ENCODE measurements around the gene EP300. TPM values are rescaled to one million over a fixed set of nuclear protein-coding genes. Genes with fewer than 3 reads are reported as not detected.
"Not testable (repeated sequence)": the region's sequence is repeated elsewhere in the genome, so short reads cannot be mapped to it uniquely, and the experiment has no call there.

The EP300 gene
- polyA plus RNA-seq, 1 donor from 2014 or later, result 13.9 TPM

DNA sequence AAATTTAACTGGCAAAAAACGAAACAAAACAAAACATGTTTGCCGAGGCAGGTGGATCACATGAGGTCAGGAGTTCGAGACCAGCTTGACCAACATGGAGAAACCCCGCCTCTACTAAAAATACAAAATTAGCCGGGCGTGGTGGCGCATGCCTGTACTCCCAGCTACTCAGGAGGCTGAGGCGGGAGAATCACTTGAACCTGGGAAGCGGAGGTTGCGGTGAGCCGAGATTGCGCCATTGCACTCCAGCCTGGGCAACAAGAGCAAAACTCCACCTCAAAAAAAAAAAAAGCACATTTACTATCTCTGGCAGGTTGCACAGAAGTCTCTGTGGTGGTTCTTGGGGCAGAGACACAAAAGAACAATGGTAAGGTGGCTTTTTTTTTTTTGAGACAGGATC is 46.8 kb upstream of the EP300 start:
- H3K27ac ChIP-seq (ENCODE audit: low read length); H3K4me3 ChIP-seq (ENCODE audit: low read length); H3K9me2 ChIP-seq (ENCODE audit: insufficient read depth, low read length); H2AFZ ChIP-seq (ENCODE audit: low read depth, low read length); H3K36me3 ChIP-seq (ENCODE audit: insufficient read depth, low read length); H3F3A ChIP-seq (ENCODE audit: insufficient read depth, low read length, poor library complexity, severe bottlenecking); H3K79me2 ChIP-seq (replicated peaks; ENCODE audit: insufficient read depth, low read length); H3K9me3 ChIP-seq (ENCODE audit: low read length); H3K9ac ChIP-seq (ENCODE audit: low read length); H3K27me3 ChIP-seq (ENCODE audit: insufficient read depth, low read depth, low read length); H3K4me2 ChIP-seq (ENCODE audit: low read length); H4K20me1 ChIP-seq (ENCODE audit: insufficient read depth): not testable (repeated sequence)

DNA sequence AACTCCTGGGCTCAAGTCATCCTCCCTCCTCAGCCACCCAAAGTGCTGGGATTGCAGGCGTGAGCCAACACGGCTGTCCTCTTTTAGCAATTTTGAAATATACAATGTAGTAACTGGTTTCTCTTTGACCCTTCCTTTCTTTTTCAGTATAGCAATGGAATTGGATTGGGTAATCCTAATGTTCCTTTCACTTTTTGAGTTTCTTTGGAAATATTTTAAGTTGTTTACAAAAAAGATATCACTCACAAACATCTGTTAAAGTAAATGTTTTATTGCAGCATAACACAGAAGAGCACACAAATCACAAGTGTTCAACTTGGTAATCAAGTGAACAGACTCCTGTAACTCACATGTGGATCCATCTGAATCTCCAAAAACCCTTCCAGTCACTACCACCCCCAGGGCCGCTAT is 44.6 kb upstream of the EP300 start:
- no peak overlapping the region for H2AFZ ChIP-seq (ENCODE audit: low read depth, low read length)
- no peaks in the 10 kb centered on the region for H3K27me3 ChIP-seq (ENCODE audit: insufficient read depth, low read depth, low read length)
- no peaks in the 10 kb centered on the region for H4K20me1 ChIP-seq (ENCODE audit: insufficient read depth)
- H3K9me2 ChIP-seq (ENCODE audit: insufficient read depth, low read length), result no peaks in the 10 kb centered on the region
- H3F3A ChIP-seq (ENCODE audit: insufficient read depth, low read length, poor library complexity, severe bottlenecking), result no peaks in the 10 kb centered on the region
- no peaks in the 10 kb centered on the region for H3K79me2 ChIP-seq (replicated peaks; ENCODE audit: insufficient read depth, low read length)
- no peaks in the 10 kb centered on the region for H3K36me3 ChIP-seq (ENCODE audit: insufficient read depth, low read length)
- no peak overlapping the region for H3K4me2 ChIP-seq (ENCODE audit: low read length)
- H3K27ac ChIP-seq (ENCODE audit: low read length), result no peak overlapping the region
- no peak overlapping the region for H3K4me3 ChIP-seq (ENCODE audit: low read length)
- H3K9me3 ChIP-seq (ENCODE audit: low read length), result no peaks in the 10 kb centered on the region
- no peak overlapping the region for H3K9ac ChIP-seq (ENCODE audit: low read length)
- TF ChIP-seq, protein P1, sequence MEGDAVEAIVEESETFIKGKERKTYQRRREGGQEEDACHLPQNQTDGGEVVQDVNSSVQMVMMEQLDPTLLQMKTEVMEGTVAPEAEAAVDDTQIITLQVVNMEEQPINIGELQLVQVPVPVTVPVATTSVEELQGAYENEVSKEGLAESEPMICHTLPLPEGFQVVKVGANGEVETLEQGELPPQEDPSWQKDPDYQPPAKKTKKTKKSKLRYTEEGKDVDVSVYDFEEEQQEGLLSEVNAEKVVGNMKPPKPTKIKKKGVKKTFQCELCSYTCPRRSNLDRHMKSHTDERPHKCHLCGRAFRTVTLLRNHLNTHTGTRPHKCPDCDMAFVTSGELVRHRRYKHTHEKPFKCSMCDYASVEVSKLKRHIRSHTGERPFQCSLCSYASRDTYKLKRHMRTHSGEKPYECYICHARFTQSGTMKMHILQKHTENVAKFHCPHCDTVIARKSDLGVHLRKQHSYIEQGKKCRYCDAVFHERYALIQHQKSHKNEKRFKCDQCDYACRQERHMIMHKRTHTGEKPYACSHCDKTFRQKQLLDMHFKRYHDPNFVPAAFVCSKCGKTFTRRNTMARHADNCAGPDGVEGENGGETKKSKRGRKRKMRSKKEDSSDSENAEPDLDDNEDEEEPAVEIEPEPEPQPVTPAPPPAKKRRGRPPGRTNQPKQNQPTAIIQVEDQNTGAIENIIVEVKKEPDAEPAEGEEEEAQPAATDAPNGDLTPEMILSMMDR (IDR thresholded peaks at IDR 0.05; ENCODE audit: poor library complexity, severe bottlenecking), result no peak
- TF ChIP-seq POLR2AphosphoS5 (IDR thresholded peaks at IDR 0.05) (no peak), EZH2 (IDR thresholded peaks at IDR 0.05; ENCODE audit: borderline replicate concordance, insufficient read depth, low read length, poor library complexity, severe bottlenecking) (no peak), MXI1 (conservative IDR thresholded peaks at IDR 0.05; ENCODE audit: poor library complexity, severe bottlenecking) (no peak), RAD21 (conservative IDR thresholded peaks at IDR 0.05) (no peak), TAF1 (IDR thresholded peaks at IDR 0.05; ENCODE audit: low read depth) (no peak), EP300 (conservative IDR thresholded peaks at IDR 0.05; ENCODE audit: poor library complexity, severe bottlenecking) (no peak), SMC3 (conservative IDR thresholded peaks at IDR 0.05; ENCODE audit: poor library complexity) (no peak)
- TF ChIP-seq, protein P2, sequence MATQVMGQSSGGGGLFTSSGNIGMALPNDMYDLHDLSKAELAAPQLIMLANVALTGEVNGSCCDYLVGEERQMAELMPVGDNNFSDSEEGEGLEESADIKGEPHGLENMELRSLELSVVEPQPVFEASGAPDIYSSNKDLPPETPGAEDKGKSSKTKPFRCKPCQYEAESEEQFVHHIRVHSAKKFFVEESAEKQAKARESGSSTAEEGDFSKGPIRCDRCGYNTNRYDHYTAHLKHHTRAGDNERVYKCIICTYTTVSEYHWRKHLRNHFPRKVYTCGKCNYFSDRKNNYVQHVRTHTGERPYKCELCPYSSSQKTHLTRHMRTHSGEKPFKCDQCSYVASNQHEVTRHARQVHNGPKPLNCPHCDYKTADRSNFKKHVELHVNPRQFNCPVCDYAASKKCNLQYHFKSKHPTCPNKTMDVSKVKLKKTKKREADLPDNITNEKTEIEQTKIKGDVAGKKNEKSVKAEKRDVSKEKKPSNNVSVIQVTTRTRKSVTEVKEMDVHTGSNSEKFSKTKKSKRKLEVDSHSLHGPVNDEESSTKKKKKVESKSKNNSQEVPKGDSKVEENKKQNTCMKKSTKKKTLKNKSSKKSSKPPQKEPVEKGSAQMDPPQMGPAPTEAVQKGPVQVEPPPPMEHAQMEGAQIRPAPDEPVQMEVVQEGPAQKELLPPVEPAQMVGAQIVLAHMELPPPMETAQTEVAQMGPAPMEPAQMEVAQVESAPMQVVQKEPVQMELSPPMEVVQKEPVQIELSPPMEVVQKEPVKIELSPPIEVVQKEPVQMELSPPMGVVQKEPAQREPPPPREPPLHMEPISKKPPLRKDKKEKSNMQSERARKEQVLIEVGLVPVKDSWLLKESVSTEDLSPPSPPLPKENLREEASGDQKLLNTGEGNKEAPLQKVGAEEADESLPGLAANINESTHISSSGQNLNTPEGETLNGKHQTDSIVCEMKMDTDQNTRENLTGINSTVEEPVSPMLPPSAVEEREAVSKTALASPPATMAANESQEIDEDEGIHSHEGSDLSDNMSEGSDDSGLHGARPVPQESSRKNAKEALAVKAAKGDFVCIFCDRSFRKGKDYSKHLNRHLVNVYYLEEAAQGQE (IDR thresholded peaks at IDR 0.05; ENCODE audit: borderline replicate concordance), result no peak

- H3K4me2 ChIP-seq (ENCODE audit: low read length); H3K9ac ChIP-seq (ENCODE audit: low read length); H3F3A ChIP-seq (ENCODE audit: insufficient read depth, low read length, poor library complexity, severe bottlenecking); H3K4me3 ChIP-seq (ENCODE audit: low read length); H2AFZ ChIP-seq (ENCODE audit: low read depth, low read length); H3K9me2 ChIP-seq (ENCODE audit: insufficient read depth, low read length); H3K9me3 ChIP-seq (ENCODE audit: low read length); H3K27ac ChIP-seq (ENCODE audit: low read length); H3K79me2 ChIP-seq (replicated peaks; ENCODE audit: insufficient read depth, low read length); H3K27me3 ChIP-seq (ENCODE audit: insufficient read depth, low read depth, low read length); H3K36me3 ChIP-seq (ENCODE audit: insufficient read depth, low read length); H4K20me1 ChIP-seq (ENCODE audit: insufficient read depth): not testable (repeated sequence)
Observed at GRCh38 chr22:41048345-41048744, 44.0 kb upstream of the EP300 start.
